ENCODE results near the gene CGNL1.

CGNL1 gene

GRCh38 chr15:57353317-57353804, 22.9 kb upstream of the CGNL1 start:
- H3K79me2 ChIP-seq (ENCODE audit: insufficient read depth, low read length) = no peaks in the 10 kb centered on the region
- no peak for TF ChIP-seq CTCF (conservative IDR thresholded peaks at IDR 0.05; ENCODE audit: low read length)
- no peak for TF ChIP-seq EZH2phosphoT487 (IDR thresholded peaks at IDR 0.05; ENCODE audit: borderline replicate concordance)
- no peak overlapping the region for H2AFZ ChIP-seq (ENCODE audit: low read length)
- no peaks in the 10 kb centered on the region for H3K36me3 ChIP-seq (ENCODE audit: insufficient read depth, low read length)
- H3K4me1 ChIP-seq (ENCODE audit: insufficient read depth, low read length, poor library complexity, severe bottlenecking) = no peaks in the 10 kb centered on the region
- no peak overlapping the region for H3K9ac ChIP-seq (ENCODE audit: low read depth, low read length, poor library complexity, severe bottlenecking)
- no peak overlapping the region for H3K4me2 ChIP-seq (ENCODE audit: low read depth, low read length, poor library complexity, severe bottlenecking)
- H4K20me1 ChIP-seq (ENCODE audit: insufficient read depth, low read length, poor library complexity, severe bottlenecking) = no peaks in the 10 kb centered on the region
- H3K9me3 ChIP-seq (ENCODE audit: insufficient read depth, low read depth, low read length) = no peaks in the 10 kb centered on the region
- no peaks in the 10 kb centered on the region for H3K9me2 ChIP-seq (replicated peaks; ENCODE audit: low read depth, low read length)
- H3K4me3 ChIP-seq (ENCODE audit: low read length, poor library complexity, severe bottlenecking) = no peak overlapping the region
- no peaks in the 10 kb centered on the region for H3F3A ChIP-seq (ENCODE audit: low read depth)
- no peaks in the 10 kb centered on the region for H3K27me3 ChIP-seq (ENCODE audit: insufficient read depth, low read length, poor library complexity, severe bottlenecking)

- Histone ChIP-seq H3F3A (ENCODE audit: low read depth) (no peaks in the 10 kb centered on the region), H3K36me3 (ENCODE audit: insufficient read depth, low read length) (no peaks in the 10 kb centered on the region), H4K20me1 (ENCODE audit: insufficient read depth, low read length, poor library complexity, severe bottlenecking) (no peaks in the 10 kb centered on the region), H3K79me2 (ENCODE audit: insufficient read depth, low read length) (no peaks in the 10 kb centered on the region), H3K9me2 (replicated peaks; ENCODE audit: low read depth, low read length) (no peaks in the 10 kb centered on the region), H3K4me2 (ENCODE audit: low read depth, low read length, poor library complexity, severe bottlenecking) (no peak overlapping the region), H3K9ac (ENCODE audit: low read depth, low read length, poor library complexity, severe bottlenecking) (no peak overlapping the region), H3K9me3 (ENCODE audit: insufficient read depth, low read depth, low read length) (no peaks in the 10 kb centered on the region), H3K4me3 (ENCODE audit: low read length, poor library complexity, severe bottlenecking) (no peak overlapping the region), H3K27me3 (ENCODE audit: insufficient read depth, low read length, poor library complexity, severe bottlenecking) (no peaks in the 10 kb centered on the region), H2AFZ (ENCODE audit: low read length) (no peak overlapping the region), H3K4me1 (ENCODE audit: insufficient read depth, low read length, poor library complexity, severe bottlenecking) (no peaks in the 10 kb centered on the region)
- TF ChIP-seq CTCF (conservative IDR thresholded peaks at IDR 0.05; ENCODE audit: low read length) (no peak), EZH2phosphoT487 (IDR thresholded peaks at IDR 0.05; ENCODE audit: borderline replicate concordance) (no peak)
Measured at GRCh38 chr15:57354436-57355123, 21.7 kb upstream of the CGNL1 start.

- Histone ChIP-seq H2AFZ (ENCODE audit: low read length) (no peak overlapping the region), H3K79me2 (ENCODE audit: insufficient read depth, low read length) (no peaks in the 10 kb centered on the region), H3F3A (ENCODE audit: low read depth) (no peaks in the 10 kb centered on the region), H3K9me2 (replicated peaks; ENCODE audit: low read depth, low read length) (no peaks in the 10 kb centered on the region), H3K36me3 (ENCODE audit: insufficient read depth, low read length) (no peaks in the 10 kb centered on the region), H3K4me3 (ENCODE audit: low read length, poor library complexity, severe bottlenecking) (no peak overlapping the region), H3K4me2 (ENCODE audit: low read depth, low read length, poor library complexity, severe bottlenecking) (no peak overlapping the region), H3K4me1 (ENCODE audit: insufficient read depth, low read length, poor library complexity, severe bottlenecking) (no peaks in the 10 kb centered on the region), H3K9me3 (ENCODE audit: insufficient read depth, low read depth, low read length) (no peaks in the 10 kb centered on the region), H3K9ac (ENCODE audit: low read depth, low read length, poor library complexity, severe bottlenecking) (no peak overlapping the region), H4K20me1 (ENCODE audit: insufficient read depth, low read length, poor library complexity, severe bottlenecking) (no peaks in the 10 kb centered on the region), H3K27me3 (ENCODE audit: insufficient read depth, low read length, poor library complexity, severe bottlenecking) (no peaks in the 10 kb centered on the region)
- TF ChIP-seq CTCF (conservative IDR thresholded peaks at IDR 0.05; ENCODE audit: low read length) (no peak), EZH2phosphoT487 (IDR thresholded peaks at IDR 0.05; ENCODE audit: borderline replicate concordance) (no peak)
Measured at GRCh38 chr15:57355259-57355658, 21.0 kb upstream of the CGNL1 start.

Data from Loucy (cell line).